GM12872 (cell line): ENCODE results near the gene SLC12A5.

Experiments
- TF ChIP-seq, protein P1 (sequence below): IDR thresholded peaks from 3 replicates; pipeline ENCODE4 v1.5.1; 2011; ENCODE audit warnings: low read depth, mild to moderate bottlenecking, low read length, moderate library complexity; ENCODE audit not compliant: insufficient read depth

SLC12A5 gene

DNA sequence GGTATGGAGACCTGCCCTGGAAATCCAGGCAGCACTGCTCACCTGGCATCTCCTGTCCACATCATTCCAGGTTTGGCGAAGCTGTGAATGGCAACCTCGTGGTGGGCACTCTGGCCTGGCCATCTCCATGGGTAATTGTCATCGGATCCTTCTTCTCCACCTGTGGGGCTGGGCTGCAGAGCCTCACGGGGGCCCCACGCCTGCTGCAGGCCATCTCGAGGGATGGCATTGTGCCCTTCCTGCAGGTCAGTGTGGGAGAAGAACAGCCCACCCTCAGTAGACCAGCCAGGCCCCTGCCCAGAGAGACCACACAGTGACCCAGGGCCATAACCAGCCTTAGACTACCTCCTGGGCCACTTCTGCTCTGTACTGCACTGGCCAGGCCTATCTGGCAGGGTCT is 15.9 kb downstream of the SLC12A5 start:
- TF ChIP-seq, protein P1, sequence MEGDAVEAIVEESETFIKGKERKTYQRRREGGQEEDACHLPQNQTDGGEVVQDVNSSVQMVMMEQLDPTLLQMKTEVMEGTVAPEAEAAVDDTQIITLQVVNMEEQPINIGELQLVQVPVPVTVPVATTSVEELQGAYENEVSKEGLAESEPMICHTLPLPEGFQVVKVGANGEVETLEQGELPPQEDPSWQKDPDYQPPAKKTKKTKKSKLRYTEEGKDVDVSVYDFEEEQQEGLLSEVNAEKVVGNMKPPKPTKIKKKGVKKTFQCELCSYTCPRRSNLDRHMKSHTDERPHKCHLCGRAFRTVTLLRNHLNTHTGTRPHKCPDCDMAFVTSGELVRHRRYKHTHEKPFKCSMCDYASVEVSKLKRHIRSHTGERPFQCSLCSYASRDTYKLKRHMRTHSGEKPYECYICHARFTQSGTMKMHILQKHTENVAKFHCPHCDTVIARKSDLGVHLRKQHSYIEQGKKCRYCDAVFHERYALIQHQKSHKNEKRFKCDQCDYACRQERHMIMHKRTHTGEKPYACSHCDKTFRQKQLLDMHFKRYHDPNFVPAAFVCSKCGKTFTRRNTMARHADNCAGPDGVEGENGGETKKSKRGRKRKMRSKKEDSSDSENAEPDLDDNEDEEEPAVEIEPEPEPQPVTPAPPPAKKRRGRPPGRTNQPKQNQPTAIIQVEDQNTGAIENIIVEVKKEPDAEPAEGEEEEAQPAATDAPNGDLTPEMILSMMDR: no peak

DNA sequence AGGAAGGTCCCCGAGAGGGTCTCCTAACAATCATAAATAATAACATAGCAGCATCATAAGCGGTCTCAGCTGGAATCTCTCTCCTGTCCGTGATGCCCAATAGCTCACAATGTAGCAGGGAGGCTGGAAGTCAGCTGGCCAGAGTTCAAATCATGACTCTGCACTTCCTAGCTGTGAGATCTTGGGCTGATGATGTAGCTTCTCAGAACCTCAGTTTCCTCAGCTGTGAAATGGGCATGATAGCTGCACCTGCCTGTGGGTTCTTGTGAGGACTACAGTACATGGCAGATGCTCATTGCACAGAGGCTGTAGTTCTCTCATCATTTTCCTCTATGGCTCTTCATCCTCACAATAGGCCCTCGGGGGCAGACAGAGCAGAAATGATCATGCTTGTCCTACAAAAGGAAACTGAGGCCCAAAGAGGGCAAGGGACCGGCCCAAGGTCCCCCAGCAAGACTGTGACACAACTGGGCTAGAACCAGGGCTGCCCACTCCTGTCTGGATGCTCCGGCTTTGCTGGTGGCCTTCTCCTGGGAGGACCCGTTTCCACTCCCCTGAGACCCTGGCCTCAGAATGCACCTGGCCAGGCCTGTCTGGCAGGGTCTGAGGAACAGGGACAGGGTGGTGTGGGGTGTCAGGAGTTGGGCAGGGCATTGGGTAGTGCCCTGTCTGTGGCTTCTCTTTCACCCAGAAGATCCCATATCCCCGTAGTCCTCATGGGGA is 17.7 kb downstream of the SLC12A5 start:
- TF ChIP-seq, protein P1: no peak

DNA sequence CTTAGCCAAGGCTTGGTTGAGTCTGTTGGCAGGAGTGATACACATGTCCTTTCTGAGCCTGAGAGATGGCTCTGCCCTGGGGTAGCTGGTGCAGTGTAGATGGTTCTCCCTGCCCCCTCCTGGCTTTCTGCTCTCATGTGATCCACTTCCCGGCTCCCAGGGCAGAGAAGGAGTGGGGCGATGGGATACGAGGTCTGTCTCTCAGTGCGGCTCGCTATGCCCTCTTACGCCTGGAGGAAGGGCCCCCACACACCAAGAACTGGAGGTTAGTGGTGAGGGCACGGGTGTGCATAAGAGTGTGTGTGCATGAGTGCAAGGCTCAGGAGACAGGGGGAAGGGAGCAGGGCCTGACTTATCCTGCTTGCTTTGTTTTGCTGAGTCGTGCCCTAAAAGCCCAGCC is 18.8 kb downstream of the SLC12A5 start:
- TF ChIP-seq, protein P1: no peak

DNA sequence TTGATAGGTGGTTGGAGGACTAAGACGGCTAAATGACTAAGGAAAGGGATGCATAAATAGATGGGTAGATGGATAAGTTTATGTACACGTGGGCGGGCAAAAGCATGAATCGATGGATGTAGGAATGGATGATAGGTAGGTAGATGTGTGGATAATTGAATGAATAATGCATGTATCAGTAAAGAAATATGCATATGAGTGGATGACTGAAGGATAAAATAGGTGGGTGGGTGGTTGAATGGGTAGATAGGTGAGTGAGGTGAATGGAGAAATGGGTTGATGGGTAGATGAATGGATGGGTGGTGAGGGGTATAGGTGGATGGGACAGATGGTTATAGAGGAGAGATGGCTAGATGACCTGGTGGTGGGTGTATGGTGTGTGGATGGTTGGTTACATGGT is 20.2 kb downstream of the SLC12A5 start:
- TF ChIP-seq, protein P1: no peak

DNA sequence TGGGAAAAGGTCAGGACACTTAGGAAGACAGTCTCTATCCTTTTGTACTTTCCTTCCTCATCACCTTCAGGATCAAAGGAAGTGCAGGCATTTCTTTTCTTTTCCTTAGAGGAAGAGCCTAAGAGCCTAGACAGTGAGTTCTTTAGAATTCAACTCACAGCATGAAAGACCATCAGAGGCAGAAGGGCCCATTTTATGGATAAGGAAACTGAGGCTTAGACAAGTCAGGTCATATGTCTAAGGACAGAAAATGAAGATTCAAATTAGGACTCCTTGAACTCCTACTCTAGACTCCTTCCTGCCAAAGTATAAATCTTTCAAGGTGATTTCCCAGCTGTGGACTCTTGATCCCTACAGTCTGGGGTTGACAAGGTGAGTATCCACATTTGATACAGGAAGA is 20.8 kb downstream of the SLC12A5 start:
- TF ChIP-seq, protein P1: no peak

DNA sequence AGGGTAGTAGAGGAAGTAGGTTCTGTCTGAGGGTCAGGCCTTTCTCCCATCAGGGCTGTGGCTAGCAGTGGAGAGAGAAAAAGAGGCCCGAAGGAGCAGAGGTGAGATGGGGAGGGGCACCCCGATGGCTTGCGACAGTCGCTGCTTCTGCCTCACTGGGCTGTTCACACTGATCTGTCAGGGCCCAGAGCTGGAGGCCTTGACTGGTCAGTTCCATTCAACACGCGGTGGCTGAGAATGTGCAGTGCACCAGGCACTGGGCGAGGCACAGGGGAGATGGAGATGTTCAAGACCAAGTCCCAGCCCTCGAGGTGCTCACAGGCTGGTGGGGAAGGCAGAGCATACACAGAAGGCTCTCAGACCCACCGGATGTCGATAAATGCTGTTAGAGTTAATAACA is 21.4 kb downstream of the SLC12A5 start:
- TF ChIP-seq, protein P1: no peak

DNA sequence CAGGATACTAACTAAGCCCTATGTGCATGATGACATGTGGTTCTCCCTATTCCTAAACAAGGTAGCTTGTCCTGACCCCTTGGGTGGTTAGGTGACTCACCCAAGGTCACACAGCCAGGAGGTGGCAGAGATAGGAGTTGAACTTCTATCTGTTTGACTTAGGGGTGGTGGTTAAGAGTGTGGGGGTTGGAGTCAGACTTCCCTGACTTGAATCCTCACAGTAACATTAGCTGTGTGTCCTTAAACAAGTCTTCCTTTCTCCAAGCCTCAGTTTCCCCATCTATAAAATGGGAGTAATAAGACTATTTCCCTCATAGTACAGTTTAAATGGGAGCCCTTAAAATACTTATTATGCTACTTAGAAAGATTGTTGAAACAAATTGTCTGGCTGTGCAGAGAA is 21.9 kb downstream of the SLC12A5 start:
- TF ChIP-seq, protein P1: no peak
